Ammon's horn (tissue), 1 donor: Measurements from ENCODE around the gene PURA.
A peak's percentile ranks its signal among the peaks of the same experiment; 100 is the strongest.
"Not testable (repeated sequence)": the region's sequence is repeated elsewhere in the genome, so short reads cannot be mapped to it uniquely, and the experiment has no call there.

Experiments used
- DNase-seq: peaks from one replicate; pipeline ENCODE4 v3.0.0-alpha.2; 2016; ENCODE audit warnings: low spot score

The PURA gene

GRCh38 chr5:140135127-140135526, 21.2 kb downstream of the PURA start:
- DNase-seq: no peak

- no peak for DNase-seq
Observed at GRCh38 chr5:140136624-140137023, 22.7 kb downstream of the PURA start.

GRCh38 chr5:140140435-140140834, 26.5 kb downstream of the PURA start:
- DNase-seq: no peak

- no peak for DNase-seq
Observed at GRCh38 chr5:140141241-140141640, 27.3 kb downstream of the PURA start.

- no peak for DNase-seq
Observed at GRCh38 chr5:140142246-140142645, 28.3 kb downstream of the PURA start.

GRCh38 chr5:140142856-140143255, 28.9 kb downstream of the PURA start:
- no peak for DNase-seq

- DNase-seq: no peak
Observed at GRCh38 chr5:140143521-140144258, 29.8 kb downstream of the PURA start.

GRCh38 chr5:140145256-140145655, 31.3 kb downstream of the PURA start:
- DNase-seq: no peak

- peak; percentile 42 for DNase-seq
Observed at GRCh38 chr5:140145818-140146522, 32.1 kb downstream of the PURA start.

- no peak for DNase-seq
Observed at GRCh38 chr5:140146523-140146842, 32.6 kb downstream of the PURA start.

GRCh38 chr5:140147460-140147859, 33.6 kb downstream of the PURA start:
- DNase-seq: no peak

GRCh38 chr5:140148508-140148907, 34.6 kb downstream of the PURA start:
- no peak for DNase-seq

GRCh38 chr5:140150201-140150600, 36.3 kb downstream of the PURA start:
- no peak for DNase-seq

- DNase-seq: no peak
Observed at GRCh38 chr5:140151144-140152021, 37.5 kb downstream of the PURA start.

GRCh38 chr5:140152022-140152999, 38.4 kb downstream of the PURA start:
- no peak for DNase-seq

GRCh38 chr5:140153255-140153654, 39.3 kb downstream of the PURA start:
- no peak for DNase-seq

GRCh38 chr5:140153905-140154304, 40.0 kb downstream of the PURA start:
- DNase-seq: peak; percentile 41

GRCh38 chr5:140154710-140155381, 40.9 kb downstream of the PURA start:
- not testable (repeated sequence) for DNase-seq

GRCh38 chr5:140157032-140157781, 43.3 kb downstream of the PURA start:
- DNase-seq: peak; percentile 94
